SHP77 (cell line): ENCODE measurements around the gene UGGT2.
A peak's percentile ranks its signal among the peaks of the same experiment; 100 is the strongest.

ENCODE experiments used
- DNase-seq, 2 experiments: peaks; one replicate each; lab custom pipeline; 2025; lab: John Stamatoyannopoulos, UW

The UGGT2 gene, protein sequence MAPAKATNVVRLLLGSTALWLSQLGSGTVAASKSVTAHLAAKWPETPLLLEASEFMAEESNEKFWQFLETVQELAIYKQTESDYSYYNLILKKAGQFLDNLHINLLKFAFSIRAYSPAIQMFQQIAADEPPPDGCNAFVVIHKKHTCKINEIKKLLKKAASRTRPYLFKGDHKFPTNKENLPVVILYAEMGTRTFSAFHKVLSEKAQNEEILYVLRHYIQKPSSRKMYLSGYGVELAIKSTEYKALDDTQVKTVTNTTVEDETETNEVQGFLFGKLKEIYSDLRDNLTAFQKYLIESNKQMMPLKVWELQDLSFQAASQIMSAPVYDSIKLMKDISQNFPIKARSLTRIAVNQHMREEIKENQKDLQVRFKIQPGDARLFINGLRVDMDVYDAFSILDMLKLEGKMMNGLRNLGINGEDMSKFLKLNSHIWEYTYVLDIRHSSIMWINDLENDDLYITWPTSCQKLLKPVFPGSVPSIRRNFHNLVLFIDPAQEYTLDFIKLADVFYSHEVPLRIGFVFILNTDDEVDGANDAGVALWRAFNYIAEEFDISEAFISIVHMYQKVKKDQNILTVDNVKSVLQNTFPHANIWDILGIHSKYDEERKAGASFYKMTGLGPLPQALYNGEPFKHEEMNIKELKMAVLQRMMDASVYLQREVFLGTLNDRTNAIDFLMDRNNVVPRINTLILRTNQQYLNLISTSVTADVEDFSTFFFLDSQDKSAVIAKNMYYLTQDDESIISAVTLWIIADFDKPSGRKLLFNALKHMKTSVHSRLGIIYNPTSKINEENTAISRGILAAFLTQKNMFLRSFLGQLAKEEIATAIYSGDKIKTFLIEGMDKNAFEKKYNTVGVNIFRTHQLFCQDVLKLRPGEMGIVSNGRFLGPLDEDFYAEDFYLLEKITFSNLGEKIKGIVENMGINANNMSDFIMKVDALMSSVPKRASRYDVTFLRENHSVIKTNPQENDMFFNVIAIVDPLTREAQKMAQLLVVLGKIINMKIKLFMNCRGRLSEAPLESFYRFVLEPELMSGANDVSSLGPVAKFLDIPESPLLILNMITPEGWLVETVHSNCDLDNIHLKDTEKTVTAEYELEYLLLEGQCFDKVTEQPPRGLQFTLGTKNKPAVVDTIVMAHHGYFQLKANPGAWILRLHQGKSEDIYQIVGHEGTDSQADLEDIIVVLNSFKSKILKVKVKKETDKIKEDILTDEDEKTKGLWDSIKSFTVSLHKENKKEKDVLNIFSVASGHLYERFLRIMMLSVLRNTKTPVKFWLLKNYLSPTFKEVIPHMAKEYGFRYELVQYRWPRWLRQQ (N-terminal part only)

DNA sequence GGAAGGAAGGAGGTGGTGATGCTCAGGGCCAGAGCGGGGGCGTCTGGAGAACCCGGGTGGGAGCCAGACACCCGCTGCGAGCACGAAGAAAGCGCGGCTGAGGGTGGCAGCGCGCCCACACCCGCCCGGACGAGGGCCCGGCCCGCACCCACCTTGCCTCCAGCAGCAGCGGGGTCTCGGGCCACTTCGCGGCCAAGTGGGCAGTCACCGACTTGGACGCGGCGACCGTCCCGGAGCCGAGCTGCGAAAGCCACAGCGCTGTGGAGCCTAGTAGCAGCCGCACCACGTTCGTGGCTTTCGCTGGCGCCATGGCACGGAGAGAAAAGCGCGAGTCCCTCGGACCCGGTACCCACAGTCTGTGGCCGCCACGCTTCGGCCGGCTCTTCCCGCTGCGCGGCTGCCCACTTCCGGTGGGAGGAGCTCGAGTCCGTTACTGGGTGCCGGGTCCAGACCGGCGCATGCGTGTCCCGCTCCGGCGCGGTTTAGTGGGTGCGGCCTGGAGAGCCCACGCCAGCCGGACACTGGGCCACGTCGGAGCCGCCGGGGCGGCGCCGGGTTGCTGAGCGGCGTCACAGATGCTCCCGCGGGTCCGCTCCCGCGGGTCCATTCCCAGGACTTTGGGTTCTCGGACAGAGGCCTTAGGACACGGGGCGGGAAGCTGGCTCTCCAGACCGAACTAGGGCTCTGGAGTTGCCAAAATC, at the start of gene UGGT2:
Gene UGGT2, minus strand, starts transcription at position 399 of the 701 bp plus-strand sequence. Its CDS starts 89 bp downstream, at position 310.
- DNase-seq: peak; percentile 96 to 97

DNA sequence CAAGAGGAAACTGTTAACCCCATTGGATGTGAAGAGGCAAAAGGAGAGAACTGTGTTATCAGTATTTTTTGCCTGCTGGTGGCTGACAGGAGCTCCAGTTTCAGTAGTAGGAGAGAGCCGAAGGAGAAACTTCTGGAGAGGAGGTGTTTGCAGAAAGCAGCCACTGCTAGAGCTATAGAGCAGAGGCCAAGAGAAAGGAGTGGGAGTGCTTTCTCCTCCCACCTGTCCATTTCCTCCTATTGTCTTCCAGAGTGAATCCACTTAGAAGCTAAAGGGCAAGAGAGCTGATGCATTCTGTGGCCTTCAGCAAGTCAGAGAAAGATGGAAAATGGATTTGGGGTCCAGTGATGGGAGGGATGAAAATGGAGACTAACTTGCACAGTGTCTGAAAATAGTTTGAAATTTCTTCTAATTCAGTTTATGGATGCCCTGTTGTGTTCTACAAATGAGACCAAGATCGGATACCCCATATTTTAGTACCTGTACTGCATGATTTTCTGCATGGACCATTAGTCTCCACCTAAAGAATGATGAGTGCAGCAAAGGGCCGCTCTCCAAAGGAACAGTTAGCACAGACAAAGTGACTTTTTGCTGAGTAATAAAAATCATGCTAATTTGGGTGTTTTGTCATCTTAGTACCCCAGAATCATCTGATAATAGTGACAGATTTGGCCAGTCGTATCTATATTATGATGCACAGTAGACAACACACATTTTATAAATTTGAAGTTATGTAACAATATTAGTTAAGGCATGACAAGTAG, 47.4 kb upstream of the UGGT2 start:
- no peak for DNase-seq

DNA sequence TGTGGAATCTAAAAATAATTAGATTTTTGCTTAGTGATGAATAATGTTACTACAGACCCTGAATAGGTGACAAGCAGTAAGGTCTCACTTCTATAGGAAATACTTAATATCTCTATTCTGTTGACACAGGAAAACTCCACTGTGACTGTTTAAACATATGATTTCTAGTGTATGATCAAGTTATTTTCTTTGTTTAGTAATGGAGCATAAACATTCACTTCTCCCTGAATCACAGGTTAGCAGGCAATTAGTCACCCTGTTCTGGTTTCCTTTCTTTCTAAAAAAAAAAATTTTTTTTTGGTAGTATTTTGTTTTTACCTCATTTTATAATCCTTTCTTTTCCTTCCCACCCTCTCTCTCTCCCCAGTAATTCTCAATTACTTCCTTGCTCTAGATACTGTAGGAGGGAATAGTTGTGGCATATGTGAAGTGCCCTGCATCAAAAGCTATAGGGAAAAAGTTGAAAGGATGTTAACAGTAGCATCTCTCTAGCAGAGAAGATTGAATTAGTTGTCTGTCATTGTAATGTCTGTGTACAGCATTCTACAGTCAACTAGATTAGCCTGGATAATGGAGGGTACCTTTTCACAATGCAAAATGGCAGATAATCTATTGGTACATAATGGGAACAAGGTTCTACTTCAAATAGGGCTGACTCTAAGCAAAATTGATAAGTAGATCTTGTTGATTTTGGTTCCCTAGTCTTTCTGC, 40.2 kb upstream of the UGGT2 start:
- no peak for DNase-seq

DNA sequence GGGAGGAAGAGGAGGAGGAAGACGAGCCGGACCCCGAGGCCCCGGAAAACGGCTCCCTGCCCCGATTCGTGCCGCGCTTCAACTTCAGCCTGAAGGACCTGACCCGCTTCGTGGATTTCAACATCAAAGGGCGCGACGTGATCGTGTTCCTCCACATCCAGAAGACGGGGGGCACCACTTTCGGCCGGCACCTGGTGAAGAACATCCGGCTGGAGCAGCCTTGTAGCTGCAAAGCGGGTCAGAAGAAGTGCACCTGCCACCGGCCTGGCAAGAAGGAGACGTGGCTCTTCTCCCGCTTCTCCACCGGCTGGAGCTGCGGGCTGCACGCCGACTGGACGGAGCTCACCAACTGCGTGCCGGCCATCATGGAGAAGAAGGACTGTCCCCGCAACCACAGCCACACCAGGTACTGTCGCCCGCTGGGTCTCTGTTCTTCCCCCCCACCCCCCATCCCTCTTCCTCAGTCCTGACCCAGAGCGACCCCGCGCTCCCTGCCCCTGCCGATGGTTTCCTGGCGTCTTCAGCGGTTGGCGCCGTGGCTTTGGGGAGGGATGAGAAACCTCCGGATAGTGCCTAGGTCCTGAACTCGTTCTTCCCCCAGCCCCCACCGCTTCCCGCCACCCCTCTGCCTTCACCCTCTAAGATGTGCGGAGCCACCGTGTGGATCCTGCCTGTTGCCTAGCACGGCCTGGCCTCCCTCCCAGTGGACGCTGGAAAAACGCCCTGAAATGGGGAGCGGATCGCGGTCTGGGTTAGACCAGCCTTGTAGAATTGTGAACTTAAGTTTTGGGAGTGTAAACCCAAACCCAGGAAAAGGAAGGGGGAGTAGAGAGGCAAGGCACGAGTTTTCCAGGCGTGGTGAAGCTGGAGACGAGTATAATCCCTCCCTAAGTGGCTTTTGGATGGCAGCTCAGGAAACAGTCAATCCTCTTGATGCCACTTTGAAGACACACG, 38.2 kb upstream of the UGGT2 start:
- no peak for DNase-seq

DNA sequence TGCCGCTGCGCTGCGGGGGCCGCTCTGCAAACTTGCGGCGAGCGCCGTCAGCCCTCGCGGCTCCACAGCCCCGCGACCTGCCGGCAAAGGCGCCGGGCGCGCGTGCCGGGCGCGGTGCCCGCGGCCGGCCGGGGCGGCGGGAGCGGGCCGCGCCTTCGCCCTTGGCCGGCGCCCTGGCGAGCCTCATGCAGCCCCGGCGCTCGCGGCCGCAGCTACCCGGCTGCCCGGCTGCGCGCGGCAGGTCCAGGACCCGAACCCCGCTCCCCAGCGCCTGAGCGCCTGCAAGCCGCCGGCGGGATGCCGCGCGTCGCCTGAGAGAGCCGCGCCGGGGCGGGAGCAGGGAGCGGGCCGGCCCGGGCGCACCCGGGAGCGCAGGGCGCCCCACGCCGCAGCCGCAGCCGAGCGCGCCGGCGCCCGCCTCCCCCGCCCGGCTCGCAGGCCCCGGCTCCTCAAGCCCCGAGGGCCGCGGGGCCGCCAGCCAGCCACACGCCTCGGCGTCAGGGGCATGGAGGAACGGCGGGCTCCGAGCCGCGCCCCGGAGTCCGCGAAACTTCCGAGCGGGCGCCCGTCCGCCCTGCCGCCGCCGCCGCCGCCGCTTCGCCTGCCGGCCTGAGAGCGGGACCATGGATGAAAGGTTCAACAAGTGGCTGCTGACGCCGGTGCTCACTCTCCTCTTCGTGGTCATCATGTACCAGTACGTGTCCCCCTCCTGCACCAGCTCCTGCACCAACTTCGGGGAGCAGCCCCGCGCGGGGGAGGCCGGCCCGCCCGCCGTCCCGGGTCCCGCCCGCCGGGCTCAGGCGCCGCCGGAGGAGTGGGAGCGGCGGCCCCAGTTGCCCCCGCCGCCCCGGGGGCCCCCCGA, 37.3 kb upstream of the UGGT2 start:
- no peak for DNase-seq

DNA sequence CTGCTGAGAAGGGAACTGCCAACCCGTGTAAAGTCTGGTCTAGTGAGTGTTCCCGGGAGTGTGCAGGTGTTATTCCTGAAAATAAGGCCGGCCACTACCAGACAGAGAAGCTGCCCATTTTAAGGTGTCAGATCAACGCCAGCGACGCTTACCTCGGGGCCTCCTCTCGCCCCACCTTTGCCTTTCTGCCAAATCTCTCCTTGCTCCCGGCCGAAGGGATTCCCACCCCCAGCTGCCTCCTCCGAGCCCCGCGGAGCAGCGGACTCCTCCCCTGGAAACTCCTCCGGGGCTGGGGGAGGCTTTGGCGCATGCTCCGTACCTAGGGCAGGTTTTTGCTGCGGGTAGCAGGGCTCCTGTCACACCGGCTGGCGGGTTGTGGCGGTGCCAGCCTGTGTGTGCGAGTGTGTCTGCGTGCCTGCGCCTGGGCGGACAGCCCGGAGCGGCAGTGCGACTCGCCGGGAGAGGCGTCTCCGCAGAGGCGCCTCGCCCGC, 36.6 kb upstream of the UGGT2 start, which contains the start of gene HS6ST3:
Gene HS6ST3, plus strand, starts transcription at position 359 of the 491 bp plus-strand sequence.
- peak; percentile 25 to 36 for DNase-seq

DNA sequence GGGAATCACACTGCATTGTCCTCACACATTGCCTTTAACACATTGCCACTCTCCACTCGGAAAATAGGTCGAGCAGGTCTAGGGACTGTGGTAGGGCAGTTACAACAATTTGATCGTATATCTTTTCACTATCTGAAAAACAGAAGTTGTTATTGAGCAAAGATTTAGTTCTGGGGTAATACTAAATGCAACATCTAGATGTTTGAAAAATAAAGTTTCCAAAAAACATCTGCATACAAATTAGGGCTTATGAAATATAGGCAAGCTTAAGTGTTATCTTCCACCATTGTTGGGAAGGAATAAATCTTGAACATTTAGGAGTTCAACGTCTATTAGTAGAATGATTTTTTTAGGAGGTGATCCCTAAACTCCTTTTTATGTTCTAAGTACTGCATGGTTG, 35.9 kb upstream of the UGGT2 start:
- DNase-seq: no peak

DNA sequence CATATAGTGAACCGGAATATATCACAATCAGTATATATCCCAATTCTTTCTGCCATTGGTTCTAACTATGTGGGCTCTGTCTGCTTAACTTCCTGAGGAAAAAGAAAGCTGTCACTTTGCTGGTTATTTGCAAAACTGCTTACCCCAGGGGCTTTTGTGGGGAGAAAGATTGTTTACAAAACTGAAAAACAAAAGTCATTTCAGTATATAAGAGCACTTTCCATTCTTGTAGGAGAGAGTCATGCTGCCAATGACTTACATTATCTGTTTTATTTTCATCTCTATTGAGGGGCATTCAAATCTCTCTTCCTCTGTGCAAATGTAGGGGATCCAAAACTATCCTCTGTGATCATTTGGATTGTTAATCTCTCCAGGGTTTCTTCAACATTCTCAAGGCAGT, 33.5 kb upstream of the UGGT2 start:
- no peak for DNase-seq

DNA sequence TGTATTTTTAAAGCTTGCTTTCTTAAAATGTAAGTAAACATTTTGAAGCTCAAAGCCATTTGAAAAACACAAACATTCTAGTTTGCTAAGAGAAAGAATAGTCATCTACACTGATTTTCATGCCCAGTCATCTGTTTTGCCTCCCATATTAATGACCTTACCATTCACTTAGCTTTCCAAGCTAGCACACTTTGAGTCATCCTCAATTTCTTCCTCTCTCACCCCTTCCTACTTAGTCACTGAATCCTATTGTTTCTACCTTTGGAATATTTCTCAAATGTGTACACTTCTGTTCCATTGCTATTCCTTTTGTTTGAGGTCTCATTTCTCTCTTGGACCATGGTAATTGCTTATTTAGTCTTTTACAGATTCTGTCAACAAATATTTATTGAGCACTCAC, 29.4 kb upstream of the UGGT2 start:
- DNase-seq: no peak

DNA sequence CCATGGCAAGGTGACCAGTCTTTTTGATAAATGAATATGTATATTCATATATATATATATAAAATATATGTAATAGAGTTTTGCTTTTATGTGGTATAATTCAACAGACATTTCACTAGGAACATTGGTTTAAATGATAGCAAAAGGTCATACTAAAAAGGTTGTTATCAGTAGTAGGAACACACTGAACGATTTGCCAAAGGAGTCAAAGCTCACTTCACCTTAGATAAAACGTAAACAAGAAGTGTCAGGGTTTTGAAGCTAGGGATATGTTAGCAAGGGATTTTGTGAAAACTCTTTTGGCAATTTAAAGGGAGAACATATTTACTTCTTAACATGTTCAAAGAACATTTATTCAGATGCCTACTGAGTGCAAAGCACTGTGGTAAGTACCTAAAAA, 28.7 kb upstream of the UGGT2 start:
- no peak for DNase-seq

DNA sequence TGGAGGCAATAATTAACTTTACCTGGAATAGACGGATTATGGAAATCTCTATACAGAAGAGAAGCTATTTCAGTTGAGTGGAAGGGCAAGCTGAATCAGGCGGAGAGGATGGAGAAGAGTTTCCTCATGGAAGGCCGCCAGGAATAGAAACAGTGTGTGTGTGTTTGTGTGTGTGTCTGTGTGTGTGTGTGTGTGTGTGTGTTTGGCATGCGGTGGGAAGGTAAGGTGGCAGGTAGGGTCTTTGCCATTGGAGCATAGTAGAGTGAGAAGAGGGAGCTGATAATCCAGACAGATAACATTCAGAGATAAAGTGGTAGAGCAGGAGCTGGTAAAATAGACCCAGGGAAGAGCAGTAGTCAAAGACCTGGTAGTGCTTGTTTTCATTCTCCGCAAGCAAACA, 27.5 kb upstream of the UGGT2 start:
- no peak for DNase-seq

DNA sequence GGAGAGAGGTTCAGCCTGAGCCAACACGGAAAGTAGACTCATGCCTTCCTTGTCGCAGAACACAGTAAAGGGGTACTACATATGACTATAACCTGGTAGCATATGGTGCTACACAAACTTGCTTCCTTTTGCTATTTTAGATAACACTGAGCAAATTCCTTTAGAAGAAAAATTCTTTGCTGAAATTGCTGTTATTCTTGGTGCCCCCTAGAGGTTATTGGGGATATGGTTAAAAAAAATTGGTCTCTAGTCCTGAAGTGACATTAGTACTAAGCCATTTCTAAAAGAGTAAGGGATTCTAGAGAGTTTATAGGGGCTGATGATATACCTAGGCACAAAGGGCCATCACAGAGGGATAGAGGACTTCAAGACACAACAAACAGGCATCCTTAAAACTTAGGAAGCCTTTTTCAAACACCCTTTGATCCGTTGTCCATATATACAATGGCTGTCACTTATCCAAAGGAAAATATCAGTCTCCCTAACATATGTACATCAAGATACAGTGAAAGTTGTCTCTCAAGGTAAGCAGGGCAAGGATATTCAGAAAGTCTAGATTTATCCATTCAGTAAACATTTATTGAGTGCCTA, 22.8 kb upstream of the UGGT2 start:
- peak in 1 of 2 experiments; percentile 21 for DNase-seq

DNA sequence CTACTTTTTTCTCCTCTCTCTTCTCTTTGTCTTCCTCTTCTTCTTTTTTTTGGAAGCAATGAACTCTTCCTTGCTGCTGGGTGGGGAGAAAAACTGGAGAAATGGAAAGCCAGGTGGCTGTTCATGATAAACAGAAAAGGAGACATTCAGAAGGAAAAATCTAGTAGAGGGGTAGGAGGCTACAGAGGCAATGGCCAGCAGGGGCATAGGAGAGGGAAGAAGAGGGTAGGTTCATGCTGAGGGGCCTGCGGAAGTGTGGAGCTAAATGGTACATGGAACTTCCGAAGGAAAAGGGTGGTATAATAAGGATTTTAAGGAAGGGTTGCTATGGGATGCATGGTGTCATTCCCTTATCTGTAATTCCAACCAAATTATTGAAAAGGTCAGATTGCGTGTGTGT, 19.2 kb upstream of the UGGT2 start:
- no peak for DNase-seq

DNA sequence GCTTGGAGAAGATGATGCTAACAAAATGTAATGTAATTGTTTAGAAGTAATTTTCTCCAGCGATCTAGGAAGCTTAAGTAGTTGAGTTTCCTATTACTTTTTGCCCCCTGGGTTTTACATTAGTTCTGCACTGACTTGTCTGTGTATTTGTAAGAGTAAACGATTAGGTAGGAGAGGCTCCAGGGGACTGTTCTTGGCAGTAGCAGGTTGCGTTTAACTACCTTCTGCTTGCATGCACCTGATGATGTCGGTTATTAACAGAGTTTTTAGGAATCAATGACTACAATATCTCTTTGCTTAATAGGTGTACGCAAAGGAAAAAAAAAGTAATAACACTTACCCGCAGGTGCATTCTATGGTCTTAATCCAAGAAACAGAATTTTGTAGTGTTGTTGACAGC, 18.3 kb upstream of the UGGT2 start:
- DNase-seq: no peak

DNA sequence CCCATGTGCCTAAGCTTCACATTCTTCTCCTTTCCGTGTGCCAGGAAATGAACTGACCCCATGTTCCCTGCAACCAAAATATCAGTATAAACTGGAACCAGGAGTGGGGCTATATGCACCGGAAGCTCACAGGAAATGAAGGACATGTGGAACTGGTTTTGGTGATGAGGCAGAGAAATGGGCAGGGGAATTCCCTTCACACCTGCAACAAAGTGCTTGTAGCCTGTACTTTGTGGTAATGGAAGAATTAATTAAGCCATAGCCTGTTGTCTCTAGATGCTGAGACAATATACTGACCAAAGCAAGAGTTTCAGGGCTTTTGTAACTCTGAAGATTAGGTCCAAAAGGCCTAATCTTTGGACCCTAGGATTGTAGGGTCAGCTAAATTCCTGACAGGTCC, 15.5 kb upstream of the UGGT2 start:
- no peak for DNase-seq

DNA sequence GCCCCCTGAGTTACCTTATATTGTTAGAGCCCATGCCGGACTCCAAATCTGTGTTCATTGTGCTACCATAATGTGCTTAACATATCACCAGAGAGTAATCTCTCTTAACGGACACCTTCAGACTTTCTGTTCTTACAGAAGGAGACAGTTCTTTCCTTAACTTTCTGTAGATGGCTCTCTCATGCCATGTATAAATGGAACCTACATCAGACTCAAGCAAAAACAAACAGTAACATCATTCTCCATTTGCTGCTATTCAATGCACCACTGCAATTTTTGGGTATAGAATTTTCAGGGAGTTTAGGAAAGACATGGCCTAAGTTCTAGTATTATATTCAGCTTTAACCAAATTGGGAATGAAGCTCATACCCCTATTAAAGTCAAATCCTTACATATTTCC, 12.6 kb upstream of the UGGT2 start:
- no peak for DNase-seq

DNA sequence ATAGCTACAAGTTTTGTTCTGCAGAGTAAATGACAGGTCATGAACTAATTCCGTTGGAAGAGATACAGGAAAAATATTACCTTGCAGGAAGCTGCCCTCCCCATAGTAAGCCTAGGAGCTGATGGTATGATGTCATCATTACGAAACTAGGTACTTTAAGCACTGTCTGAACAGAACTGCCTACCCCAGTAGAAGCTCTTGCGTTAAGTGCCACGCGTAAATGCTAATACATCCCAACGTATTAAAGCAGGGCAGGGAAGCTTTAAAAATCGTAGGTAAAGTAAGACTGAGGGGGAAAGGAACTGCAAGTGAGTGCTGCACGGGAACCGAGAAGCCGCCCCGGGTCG, 572 bp downstream of the UGGT2 start:
- DNase-seq: peak; percentile 32 to 67
